Measurements from ENCODE around the gene NUS1. TPM values are rescaled to one million over a fixed set of nuclear protein-coding genes. Genes with fewer than 3 reads are reported as not detected.

Gene NUS1
- total and polyA plus RNA-seq, 3 donors (not counting 1 experiment from before 2014, with no cell fraction given): 13.6 to 38.7 (median 17.7) TPM

Other genes with a start within 250 kb of the NUS1 start
- gene ROS1, start 249.5 kb upstream of the NUS1 start, total RNA-seq: 1 to 10 TPM; 1.5 to 5.2 TPM
- 6.9 TPM for gene ROS1, start 249.5 kb upstream of the NUS1 start, polyA plus RNA-seq
- 10 to 100 TPM; 34.6 to 84.0 TPM for gene DCBLD1, start 192.8 kb upstream of the NUS1 start, total RNA-seq
- gene DCBLD1, start 192.8 kb upstream of the NUS1 start, polyA plus RNA-seq: 30.9 TPM
- 10 to 100 TPM; 43.2 to 72.5 TPM for gene GOPC, start 73.0 kb upstream of the NUS1 start, total RNA-seq
- gene GOPC, start 73.0 kb upstream of the NUS1 start, polyA plus RNA-seq: 21.0 TPM
- not detected for gene SLC35F1, start 231.8 kb downstream of the NUS1 start, total RNA-seq
- gene SLC35F1, start 231.8 kb downstream of the NUS1 start, polyA plus RNA-seq: not detected